GM12865 (cell line): Measurements from ENCODE around the gene MLF2.

Source experiments
- DNase-seq: peaks from one replicate; pipeline ENCODE4 v3.0.0; 2010; ENCODE audit warnings: low read depth
- H3K4me3 ChIP-seq: 2 replicates; pipeline ENCODE4 v1.5.1; 2011; ENCODE audit warnings: mild to moderate bottlenecking, low read depth, low read length, control low read depth
- CTCF ChIP-seq: IDR thresholded peaks from 2 replicates; pipeline ENCODE4 v1.5.1; 2011; ENCODE audit warnings: low read length, control low read depth, low read depth, inconsistent platforms; ENCODE audit not compliant: insufficient read depth; ENCODE audit errors: missing control alignments

Gene MLF2

GRCh38 chr12:6730169-6730568, 22.8 kb downstream of the MLF2 start:
- DNase-seq: peak; percentile 30
- H3K4me3 ChIP-seq: no peak overlapping the region
- TF ChIP-seq CTCF: no peak

- TF ChIP-seq CTCF: no peak
- DNase-seq: no peak
- H3K4me3 ChIP-seq: no peak overlapping the region
Measured at GRCh38 chr12:6729186-6729585, 23.8 kb downstream of the MLF2 start.

GRCh38 chr12:6725350-6725749, 27.6 kb downstream of the MLF2 start:
- DNase-seq: no peak
- no peak overlapping the region for H3K4me3 ChIP-seq
- TF ChIP-seq CTCF: no peak

- H3K4me3 ChIP-seq: peak overlapping the region; percentile 70
- DNase-seq: peak; percentile 69
- TF ChIP-seq CTCF: no peak
Measured at GRCh38 chr12:6724409-6724797, 28.5 kb downstream of the MLF2 start.

- DNase-seq: peak; percentile 100
- H3K4me3 ChIP-seq: peak within 1 kb of the TSS; percentile 70
- no peak for TF ChIP-seq CTCF
Measured at GRCh38 chr12:6723607-6724408, 29.1 kb downstream of the MLF2 start, which contains the start of gene COPS7A. Gene COPS7A (plus strand): TSS chr12:6724046. CDS start chr12:6724657, 611 bp downstream.

- no peak for TF ChIP-seq CTCF
- no peak for DNase-seq
- H3K4me3 ChIP-seq: peak overlapping the region; percentile 70; the same call in 1 of the 2 replicates
Measured at GRCh38 chr12:6722863-6723262, 30.1 kb downstream of the MLF2 start.
